GM21447 (cell line): ENCODE measurements around the gene TMX4.

Source experiments
- ATAC-seq: cut with Tn5 transposase; IDR thresholded peaks from one replicate; pipeline ENCODE4 v1.9.1; 2021; ENCODE audit not compliant: unreplicated experiment

The TMX4 gene

GRCh38 chr20:8019998-8020247 is 362 bp upstream of the TMX4 start:
- no peak for ATAC-seq

DNA sequence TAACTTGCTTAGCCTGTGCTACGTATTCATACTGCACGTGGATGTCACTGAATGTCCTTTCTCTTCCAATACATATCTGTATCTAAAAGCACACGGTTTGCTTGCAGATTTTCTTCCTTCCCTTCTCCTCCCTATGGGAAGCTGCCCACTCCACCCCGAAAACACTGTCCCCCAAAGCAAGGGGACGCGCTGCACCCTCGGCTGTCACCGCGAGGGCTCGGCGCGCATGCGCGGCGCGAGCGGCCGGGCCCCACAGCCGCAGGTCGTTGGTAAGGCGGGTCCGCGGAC is 659 bp downstream of the TMX4 start:
- peak; percentile 56 for ATAC-seq

GRCh38 chr20:8012724-8013123 is 6.8 kb downstream of the TMX4 start:
- no peak for ATAC-seq

DNA sequence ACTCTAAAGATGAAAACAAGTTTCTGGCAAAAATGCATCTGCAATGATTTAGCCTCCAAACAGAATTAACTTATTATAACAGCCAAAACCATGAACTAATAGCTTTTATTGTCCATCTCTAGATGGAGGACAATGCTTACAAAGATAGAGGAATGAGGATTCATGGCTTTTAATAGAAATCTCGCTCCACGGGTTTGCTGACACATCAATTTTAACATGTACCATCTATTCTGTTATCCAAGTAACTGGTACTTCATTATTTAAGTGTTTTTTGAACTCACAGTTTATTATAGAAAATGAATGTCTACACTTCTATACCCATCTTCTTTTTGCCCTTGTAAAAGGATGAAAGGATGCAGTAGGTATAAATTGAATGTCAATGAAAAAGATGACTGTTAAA is 10.8 kb downstream of the TMX4 start:
- no peak for ATAC-seq

DNA sequence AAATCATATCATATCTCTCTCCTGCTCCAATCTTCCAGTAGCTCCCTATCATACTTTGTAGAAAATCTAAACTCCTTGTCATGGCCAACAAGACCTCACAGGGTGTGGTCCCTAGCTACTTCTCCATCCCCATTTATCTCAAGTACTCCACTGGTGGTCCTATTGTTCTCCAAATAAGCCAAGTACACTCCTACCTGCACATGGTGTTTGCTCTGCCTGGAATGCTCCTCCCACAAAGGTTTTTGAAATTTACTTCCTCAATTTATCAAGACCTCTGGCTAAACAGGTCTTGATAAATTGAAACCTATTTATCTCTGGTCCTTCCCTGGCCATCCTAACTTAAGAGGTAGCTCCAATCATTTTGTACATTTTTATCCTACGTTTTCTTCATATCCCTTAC is 12.1 kb downstream of the TMX4 start:
- ATAC-seq = no peak

GRCh38 chr20:8005575-8006366 is 13.8 kb downstream of the TMX4 start:
- no peak for ATAC-seq

GRCh38 chr20:8005033-8005432 is 14.5 kb downstream of the TMX4 start:
- ATAC-seq = no peak

- no peak for ATAC-seq
Measured at GRCh38 chr20:8002056-8002455, 17.5 kb downstream of the TMX4 start.

DNA sequence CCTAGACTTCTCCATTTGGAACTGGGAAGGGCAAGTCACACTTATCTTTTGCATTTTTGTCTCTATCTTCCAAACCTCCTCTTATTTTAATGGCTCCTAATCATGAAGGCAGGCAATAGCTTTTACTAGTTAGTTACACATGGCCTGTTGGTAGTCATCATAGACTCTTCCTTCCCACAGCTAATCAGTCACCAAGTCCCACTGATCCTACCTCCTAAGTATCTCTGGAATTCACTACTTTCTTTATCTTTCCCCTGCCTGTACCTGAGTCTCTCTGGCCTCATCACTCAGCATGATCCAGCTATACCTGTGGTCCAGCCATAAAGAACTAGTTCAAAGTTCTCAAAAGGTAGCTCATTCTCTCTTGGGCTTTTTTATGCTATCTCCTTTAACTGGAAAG is 18.8 kb downstream of the TMX4 start:
- no peak for ATAC-seq

- no peak for ATAC-seq
Measured at GRCh38 chr20:7996898-7997297, 22.7 kb downstream of the TMX4 start.

DNA sequence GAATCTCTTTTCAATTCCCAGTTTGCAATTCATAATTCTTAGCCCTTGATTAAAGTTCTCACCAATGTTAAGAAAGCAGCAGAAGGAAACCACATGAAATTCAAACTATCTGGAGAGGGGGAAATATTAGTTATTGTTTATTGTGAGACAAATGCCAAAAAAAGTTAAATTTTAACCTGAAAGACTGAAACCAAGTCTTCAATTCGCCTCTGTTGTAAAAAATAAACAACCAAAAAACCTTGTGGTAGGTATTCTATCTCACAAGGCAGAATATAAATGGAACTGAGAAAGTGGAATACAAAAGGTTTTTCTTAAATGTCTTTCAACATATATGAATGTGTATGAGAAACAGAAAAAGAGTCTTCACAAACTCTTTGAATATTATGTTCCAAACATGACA is 24.8 kb downstream of the TMX4 start:
- peak; percentile 75 for ATAC-seq

- no peak for ATAC-seq
Measured at GRCh38 chr20:7993703-7994102, 25.9 kb downstream of the TMX4 start.

GRCh38 chr20:7993238-7993637 is 26.3 kb downstream of the TMX4 start:
- no peak for ATAC-seq

DNA sequence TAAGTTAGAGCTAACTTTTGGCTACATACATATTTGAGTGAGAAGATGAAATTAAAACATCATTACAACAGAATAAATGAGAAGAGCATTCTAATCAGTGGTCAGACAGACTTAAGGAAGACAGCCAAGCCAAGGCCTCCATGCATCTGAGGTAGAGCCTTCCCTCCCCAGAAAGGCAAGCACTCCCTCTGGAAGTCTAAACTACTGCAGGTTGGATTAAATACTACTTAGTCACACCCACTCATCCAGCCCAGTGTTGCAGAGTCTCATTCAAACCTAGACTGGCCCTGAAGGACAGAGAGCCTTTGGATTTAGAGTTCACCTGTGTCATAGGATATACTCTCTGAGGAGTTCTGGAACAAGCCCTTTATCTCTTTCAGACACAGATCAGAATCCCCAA is 29.2 kb downstream of the TMX4 start:
- ATAC-seq = no peak

DNA sequence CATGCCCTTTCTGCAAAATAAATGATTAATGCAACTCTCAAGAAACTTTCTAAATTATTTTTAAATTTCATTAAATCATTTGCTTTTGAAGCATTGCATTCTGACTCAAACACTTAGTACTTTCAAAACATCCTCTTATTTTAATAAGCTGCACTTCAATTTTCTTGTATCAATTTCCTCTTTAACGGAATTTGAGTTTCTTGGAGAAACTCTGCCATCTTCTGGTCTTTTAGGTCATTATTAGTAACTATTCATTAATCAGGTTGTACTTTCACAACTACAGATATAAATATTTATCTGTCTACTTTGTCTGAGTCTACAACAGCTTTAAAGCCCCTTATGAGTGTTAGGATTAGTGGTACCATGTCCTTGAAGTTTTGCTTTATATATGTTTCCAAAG is 30.2 kb downstream of the TMX4 start:
- ATAC-seq = no peak

- no peak for ATAC-seq
Measured at GRCh38 chr20:7985916-7986315, 33.6 kb downstream of the TMX4 start.

DNA sequence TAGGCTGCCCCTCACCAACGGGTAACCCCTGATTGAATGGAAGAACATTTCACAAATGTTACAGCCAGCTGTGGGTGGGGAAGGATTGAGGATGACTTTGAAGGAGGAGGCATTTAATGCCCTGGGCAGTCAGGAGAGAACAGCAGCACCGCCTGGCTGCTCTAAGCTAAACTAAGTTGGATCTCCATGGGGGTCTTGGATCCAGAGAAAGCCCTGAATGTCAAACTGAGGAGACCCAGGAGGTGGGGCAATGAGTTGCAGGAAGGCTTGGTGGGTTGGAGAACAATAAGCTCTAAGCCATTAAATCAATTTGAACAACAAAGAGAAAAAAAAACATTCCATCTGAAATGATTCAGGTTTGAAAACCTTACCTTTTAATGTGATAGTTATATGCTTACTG is 35.4 kb downstream of the TMX4 start:
- ATAC-seq = no peak

DNA sequence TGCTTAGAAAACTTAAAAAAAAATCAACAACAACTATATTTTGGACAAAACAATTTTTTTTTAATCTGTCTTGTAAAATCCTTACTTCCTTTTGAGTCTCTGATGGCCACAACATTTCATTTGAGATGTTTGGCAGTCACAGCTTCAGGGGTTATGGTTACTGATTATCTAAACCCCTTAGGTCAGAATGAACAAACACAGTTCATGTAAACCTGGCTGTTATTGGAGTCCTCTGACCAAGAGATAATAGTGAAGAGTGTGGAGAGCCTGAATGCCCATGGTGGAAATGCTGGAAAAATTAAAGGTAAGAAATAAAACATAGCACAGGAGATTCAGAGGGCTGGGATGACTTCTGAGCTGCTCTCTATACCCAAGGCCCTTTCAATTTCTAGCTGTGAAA is 38.2 kb downstream of the TMX4 start:
- no peak for ATAC-seq

GRCh38 chr20:7980332-7981046 is 39.1 kb downstream of the TMX4 start:
- peak; percentile 72 for ATAC-seq

DNA sequence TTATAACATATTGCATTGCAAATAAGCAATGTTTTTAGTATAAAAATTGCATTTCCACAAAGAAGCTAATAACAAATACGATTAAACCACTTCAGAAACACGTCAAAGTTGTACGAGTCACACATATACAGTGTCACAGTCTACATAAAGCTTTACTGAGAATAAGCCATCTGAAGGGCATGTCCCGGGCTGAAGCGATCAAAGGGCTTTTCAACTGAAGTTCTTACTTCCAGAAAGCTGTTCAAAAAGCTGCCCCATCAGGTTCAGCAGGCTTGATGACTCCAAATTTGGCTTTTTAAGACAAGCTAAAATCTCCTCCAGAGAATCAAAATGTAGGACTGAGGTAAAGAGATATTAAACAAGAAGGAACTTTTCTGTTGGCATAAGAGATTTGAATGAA is 41.9 kb downstream of the TMX4 start:
- no peak for ATAC-seq

DNA sequence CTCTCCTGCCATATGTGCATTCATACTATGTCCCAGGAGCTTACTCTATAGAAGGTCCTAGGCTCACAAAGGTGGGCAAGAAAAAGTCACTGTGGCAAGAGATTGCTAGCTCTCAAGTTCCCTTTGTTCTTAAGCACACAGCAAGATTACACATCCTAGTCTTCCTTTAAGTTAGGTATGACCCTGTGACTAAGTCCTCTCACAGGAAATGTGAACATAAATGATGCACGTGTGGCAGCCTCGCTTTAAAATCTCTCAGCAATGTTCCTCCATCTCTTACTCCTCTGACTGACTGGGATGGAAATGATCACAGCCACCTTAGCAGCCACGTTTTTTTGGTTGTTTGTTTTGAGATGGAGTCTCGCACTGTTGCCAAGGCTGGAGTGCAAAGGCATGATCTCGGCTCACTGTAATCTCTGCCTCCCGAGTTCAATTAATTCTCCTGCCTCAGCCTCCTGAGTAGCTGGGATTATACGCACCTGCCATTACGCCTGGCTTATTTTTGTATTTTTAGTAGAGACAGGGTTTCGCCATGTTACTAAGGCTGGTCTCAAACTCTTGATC is 43.6 kb downstream of the TMX4 start:
- ATAC-seq = no peak

DNA sequence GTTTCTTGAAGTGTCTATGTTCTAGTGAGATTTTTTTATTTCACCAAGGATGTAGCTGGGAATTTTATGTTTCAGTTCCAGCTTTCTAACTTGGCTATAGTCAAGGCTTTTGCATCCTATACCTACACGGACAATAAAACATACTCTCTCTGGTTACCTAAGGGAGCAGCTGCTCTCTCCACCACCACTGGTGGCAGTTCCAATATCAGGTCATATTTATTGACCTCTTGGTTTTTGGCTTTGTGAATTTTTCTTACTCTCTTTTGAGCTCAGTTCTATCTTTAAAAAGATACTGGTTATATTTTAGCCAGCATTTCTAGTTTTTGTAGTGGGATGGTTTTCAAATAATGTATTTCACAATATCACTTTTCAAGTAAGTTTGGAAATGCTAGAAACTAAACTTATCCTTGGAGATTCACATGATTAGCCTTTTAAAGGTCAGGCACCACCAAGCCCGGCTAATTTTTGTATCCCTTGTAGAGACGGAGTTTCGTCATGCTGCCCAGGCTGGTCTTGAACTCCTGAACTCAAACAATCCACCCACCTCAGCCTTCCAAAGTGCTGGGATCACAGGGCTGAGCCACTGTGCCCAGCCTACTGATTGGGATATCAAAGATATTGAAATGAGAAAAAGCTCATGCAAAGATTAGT is 44.7 kb downstream of the TMX4 start:
- ATAC-seq = no peak
